Ovary (tissue), 3 donors: ENCODE data around the gene RASGRP3.

Source experiments
- EP300 ChIP-seq: sonication (generic); formaldehyde crosslinking; IDR thresholded peaks from one replicate; pipeline ENCODE4 v1.6.1; 2017; ENCODE audit warnings: antibody characterized with exemption
- POLR2A ChIP-seq: fragments of 450-650 bp; IDR thresholded peaks from one replicate; pipeline ENCODE4 v1.6.1; 2017; ENCODE audit warnings: antibody characterized with exemption, mild to moderate bottlenecking, moderate library complexity
- TF ChIP-seq, protein P1 (sequence below), 3 donors: fragments of 450-650 bp in 2 of 3; fragments of 200-600 bp in 1 of 3; IDR thresholded peaks; one replicate each; pipeline versions ENCODE4 v1.5.1 to v1.8.0; 2016 to 2022; ENCODE audit warnings: antibody characterized with exemption in 3 of 3, mild to moderate bottlenecking in 1 of 3
- donor health status: DM: no; HTN: no; CAD: no.

DNA sequence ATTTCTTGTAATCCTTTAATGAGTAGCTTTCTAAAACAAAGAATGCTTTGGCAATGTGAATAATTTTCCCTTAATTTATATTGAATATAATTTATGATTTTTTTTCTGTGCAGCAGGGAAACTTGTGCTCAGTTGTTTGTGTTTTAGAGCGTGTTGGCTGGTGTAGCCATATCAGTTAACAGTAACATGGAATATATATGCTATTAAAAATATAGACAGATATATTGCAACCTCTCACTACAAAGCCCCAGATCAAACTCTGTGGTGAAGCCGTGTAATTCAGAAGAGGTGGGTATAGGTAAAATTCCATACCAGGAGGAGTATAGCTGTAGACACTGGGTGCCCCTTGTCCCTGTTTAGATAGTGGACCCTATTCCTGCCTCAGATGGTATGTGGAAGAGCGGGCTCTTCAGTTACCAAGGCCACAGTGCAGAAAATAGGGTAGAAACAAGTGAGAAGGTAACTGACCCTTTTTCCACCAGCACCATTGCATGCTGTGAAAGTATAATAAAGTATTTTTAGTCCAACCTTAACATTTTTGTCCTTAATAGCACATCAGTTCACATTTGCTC lies 18.1 kb upstream of the RASGRP3 start:
- TF ChIP-seq, protein P1, sequence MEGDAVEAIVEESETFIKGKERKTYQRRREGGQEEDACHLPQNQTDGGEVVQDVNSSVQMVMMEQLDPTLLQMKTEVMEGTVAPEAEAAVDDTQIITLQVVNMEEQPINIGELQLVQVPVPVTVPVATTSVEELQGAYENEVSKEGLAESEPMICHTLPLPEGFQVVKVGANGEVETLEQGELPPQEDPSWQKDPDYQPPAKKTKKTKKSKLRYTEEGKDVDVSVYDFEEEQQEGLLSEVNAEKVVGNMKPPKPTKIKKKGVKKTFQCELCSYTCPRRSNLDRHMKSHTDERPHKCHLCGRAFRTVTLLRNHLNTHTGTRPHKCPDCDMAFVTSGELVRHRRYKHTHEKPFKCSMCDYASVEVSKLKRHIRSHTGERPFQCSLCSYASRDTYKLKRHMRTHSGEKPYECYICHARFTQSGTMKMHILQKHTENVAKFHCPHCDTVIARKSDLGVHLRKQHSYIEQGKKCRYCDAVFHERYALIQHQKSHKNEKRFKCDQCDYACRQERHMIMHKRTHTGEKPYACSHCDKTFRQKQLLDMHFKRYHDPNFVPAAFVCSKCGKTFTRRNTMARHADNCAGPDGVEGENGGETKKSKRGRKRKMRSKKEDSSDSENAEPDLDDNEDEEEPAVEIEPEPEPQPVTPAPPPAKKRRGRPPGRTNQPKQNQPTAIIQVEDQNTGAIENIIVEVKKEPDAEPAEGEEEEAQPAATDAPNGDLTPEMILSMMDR (IDR thresholded peaks at IDR 0.05), result no peak
- no peak for TF ChIP-seq POLR2A
- TF ChIP-seq EP300, result no peak
